ENCODE results near the gene ASAP3. TPM values are rescaled to one million over a fixed set of nuclear protein-coding genes. Genes with fewer than 3 reads are reported as not detected.

ASAP3 gene
- total and polyA plus RNA-seq, 2 experiments from 2014 or later: 28.0 to 98.2 TPM

DNA sequence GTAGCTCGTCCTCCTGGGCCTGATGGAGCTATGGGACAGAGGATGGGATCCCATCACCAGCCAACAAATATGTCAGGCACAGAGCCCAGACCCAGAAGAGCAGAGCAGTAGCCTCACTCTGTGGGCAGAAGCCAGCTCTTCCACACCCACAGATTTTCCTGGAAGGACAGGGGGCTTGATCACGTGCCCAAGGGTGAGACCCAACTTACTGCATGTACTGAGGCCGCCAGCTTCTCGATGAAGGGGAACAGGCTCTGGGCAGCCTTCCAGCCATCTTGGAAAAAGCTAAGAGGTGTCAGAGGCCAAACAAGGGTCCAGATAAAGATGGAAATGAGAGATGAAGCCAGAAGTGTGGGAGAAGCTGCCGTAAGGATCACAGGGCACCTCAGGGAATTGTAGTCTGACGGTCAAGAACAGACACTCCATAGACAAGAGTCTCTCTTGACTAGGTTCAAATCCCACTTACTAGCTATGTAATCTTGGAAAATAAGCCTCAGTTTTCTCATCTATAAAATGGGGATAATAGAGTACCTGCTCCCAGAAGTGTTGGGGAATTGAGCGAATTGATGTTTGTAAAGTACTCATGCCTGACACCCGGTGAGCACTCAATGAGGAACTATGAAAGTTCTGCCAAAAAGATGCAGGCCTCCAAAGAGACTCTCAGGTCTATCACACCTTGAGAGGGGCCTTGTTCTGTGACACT lies 42.4 kb downstream of the ASAP3 start:
- no peak for DNase-seq (ENCODE audit: low spot score)
- peaks cover 4% of the 10 kb centered on the region; the same call in 1 of the 2 replicates for H3K4me1 ChIP-seq (ENCODE audit: insufficient read depth)
- Mint-ChIP-seq H3K4me1 (peaks cover 6% of the 10 kb centered on the region; the same call in 2 of the 3 replicates), H3K4me3 (no peak overlapping the region), H3K9me3 (no peaks in the 10 kb centered on the region), H3K27ac (no peak overlapping the region), H3K36me3 (ENCODE audit: low read depth) (peaks cover 19% of the 10 kb centered on the region), H3K27me3 (ENCODE audit: insufficient read depth, low read depth, poor library complexity) (peaks cover 6% of the 10 kb centered on the region)
- H3K4me3 ChIP-seq: no peak overlapping the region
- ATAC-seq: no peak
- no peak overlapping the region for H3K27ac ChIP-seq (ENCODE audit: low read depth)
- no peaks in the 10 kb centered on the region; the same call in 1 of the 2 replicates for H4K20me1 ChIP-seq (replicated peaks; ENCODE audit: insufficient read depth)
- no peak overlapping the region for H3K4me2 ChIP-seq
- H3F3A ChIP-seq (replicated peaks; ENCODE audit: low read depth): no peaks in the 10 kb centered on the region; the same call in 1 of the 2 replicates
- H3K79me2 ChIP-seq (replicated peaks; ENCODE audit: insufficient read depth): no peaks in the 10 kb centered on the region
- H3K9me2 ChIP-seq (ENCODE audit: insufficient read depth): no peaks in the 10 kb centered on the region
- no peaks in the 10 kb centered on the region for H3K36me3 ChIP-seq (ENCODE audit: insufficient read depth)
- H3K27me3 ChIP-seq (ENCODE audit: insufficient read depth): no peaks in the 10 kb centered on the region; the same call in 1 of the 2 replicates
- no peak overlapping the region for H2AFZ ChIP-seq
- TF ChIP-seq JUNB (IDR thresholded peaks at IDR 0.05; ENCODE audit: unreplicated experiment) (no peak), EZH2 (IDR thresholded peaks at IDR 0.05; ENCODE audit: low read depth, unreplicated experiment) (no peak), POLR2AphosphoS5 (IDR thresholded peaks at IDR 0.05; ENCODE audit: low read depth) (no peak), ZNF114 (CRISPR knock-in tag; IDR thresholded peaks at IDR 0.05) (no peak), ETS1 (IDR thresholded peaks at IDR 0.05) (no peak), EZH2phosphoT487 (IDR thresholded peaks at IDR 0.05; ENCODE audit: unreplicated experiment) (no peak), STAT1 (IDR thresholded peaks at IDR 0.05; ENCODE audit: unreplicated experiment) (no peak), REST (IDR thresholded peaks at IDR 0.05; ENCODE audit: unreplicated experiment) (no peak)

DNA sequence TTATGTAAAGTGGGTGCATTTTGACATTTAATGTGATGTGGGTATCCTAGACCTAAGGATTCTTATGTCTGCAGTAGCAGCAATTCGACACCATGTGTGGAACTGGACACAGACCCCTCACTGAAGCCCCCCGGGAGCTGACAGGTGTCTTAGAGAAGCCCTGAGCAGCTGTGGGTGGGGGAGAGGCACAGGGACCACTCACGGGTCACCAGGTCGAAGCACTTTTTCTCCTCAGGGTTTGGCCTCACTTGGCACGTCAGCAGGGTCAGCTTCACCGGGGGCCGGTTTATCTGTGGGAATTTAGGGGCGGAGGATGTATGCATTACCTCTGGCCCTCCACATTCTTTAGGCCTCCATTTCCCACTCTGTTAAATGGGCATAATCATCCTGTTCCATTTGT lies 45.4 kb downstream of the ASAP3 start:
- Histone ChIP-seq H3F3A (replicated peaks; ENCODE audit: low read depth) (no peaks in the 10 kb centered on the region; the same call in 1 of the 2 replicates), H4K20me1 (replicated peaks; ENCODE audit: insufficient read depth) (peaks cover 7% of the 10 kb centered on the region), H3K9me2 (ENCODE audit: insufficient read depth) (no peaks in the 10 kb centered on the region), H3K79me2 (replicated peaks; ENCODE audit: insufficient read depth) (no peaks in the 10 kb centered on the region), H3K4me1 (ENCODE audit: insufficient read depth) (peaks cover 4% of the 10 kb centered on the region; the same call in 1 of the 2 replicates), H3K27ac (ENCODE audit: low read depth) (no peak overlapping the region), H3K27me3 (ENCODE audit: insufficient read depth) (no peaks in the 10 kb centered on the region; the same call in 1 of the 2 replicates), H3K4me2 (no peak overlapping the region), H2AFZ (no peak overlapping the region), H3K4me3 (no peak overlapping the region), H3K36me3 (ENCODE audit: insufficient read depth) (peaks cover 6% of the 10 kb centered on the region; the same call in 1 of the 2 replicates)
- no peaks in the 10 kb centered on the region for H3K9me3 Mint-ChIP-seq
- no peak overlapping the region for H3K4me3 Mint-ChIP-seq
- H3K27ac Mint-ChIP-seq: no peak overlapping the region
- ATAC-seq: no peak
- H3K27me3 Mint-ChIP-seq (ENCODE audit: insufficient read depth, low read depth, poor library complexity): peaks cover 7% of the 10 kb centered on the region
- TF ChIP-seq POLR2AphosphoS5 (IDR thresholded peaks at IDR 0.05; ENCODE audit: low read depth): no peak
- no peak for DNase-seq (ENCODE audit: low spot score)
- H3K36me3 Mint-ChIP-seq (ENCODE audit: low read depth): peaks cover 42% of the 10 kb centered on the region
- peaks cover 6% of the 10 kb centered on the region for H3K4me1 Mint-ChIP-seq
